ENCODE measurements around the gene SLC24A2. TPM values are rescaled to one million over a fixed set of nuclear protein-coding genes. Genes with fewer than 3 reads are reported as not detected.

SLC24A2 gene
- total and polyA plus RNA-seq, 10 of the 15 experiments (the other 5 are each of a cell fraction or from before 2014, with no cell fraction given): not detected

DNA sequence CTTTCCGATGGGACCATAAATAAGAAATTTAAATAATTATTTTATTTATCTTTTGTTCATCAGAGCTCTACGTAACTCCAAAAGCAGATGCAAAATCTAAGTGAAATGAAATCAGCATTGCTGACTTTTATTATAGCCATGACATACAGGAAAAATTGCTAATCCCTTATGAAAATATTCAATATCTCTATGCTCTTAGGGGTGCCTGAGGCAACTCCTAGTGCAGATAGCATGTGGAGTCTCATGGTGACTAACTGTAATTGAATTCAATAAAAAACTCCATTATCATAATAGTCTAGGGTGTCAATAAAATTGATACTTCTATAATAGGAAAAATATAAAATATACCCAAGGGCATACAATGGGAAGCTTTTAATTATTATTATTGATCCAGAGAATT is 42.6 kb downstream of the SLC24A2 start:
- Histone ChIP-seq H3K27ac (ENCODE audit: control insufficient read depth, insufficient read depth) (no peak overlapping the region), H3K4me3 (no peak overlapping the region), H3K4me1 (ENCODE audit: control insufficient read depth, insufficient read depth, low read length) (no peaks in the 10 kb centered on the region), H3K4me2 (ENCODE audit: control insufficient read depth, insufficient read depth) (no peak overlapping the region), H3K36me3 (ENCODE audit: control insufficient read depth in 2 of 2, insufficient read depth in 2 of 2, low read length in 1 of 2) (no peaks in the 10 kb centered on the region), H3K27me3 (replicated peaks in 1 of 2; ENCODE audit: control insufficient read depth in 2 of 2, insufficient read depth in 2 of 2, low read length in 1 of 2) (no peaks in the 10 kb centered on the region), H2AFZ (ENCODE audit: control insufficient read depth, low read depth, low read length) (no peak overlapping the region), H4K20me1 (ENCODE audit: control insufficient read depth, insufficient read depth) (no peaks in the 10 kb centered on the region), H3K9me3 (replicated peaks; ENCODE audit: control insufficient read depth, insufficient read depth, low read length) (no peaks in the 10 kb centered on the region), H3K79me2 (ENCODE audit: control insufficient read depth, insufficient read depth, low read length) (no peaks in the 10 kb centered on the region), H3K9ac (ENCODE audit: control insufficient read depth, insufficient read depth, low read length) (no peak overlapping the region)
- no TSS peak for BruUV-seq (replicated peaks)
- FAIRE-seq (no peak), DNase-seq (ENCODE audit: low read depth, low spot score) (no peak), ATAC-seq (no peak)
- 51% methylated on average over 2 of the region's 2 CpGs for WGBS (ENCODE audit: insufficient coverage, insufficient replicate concordance, low lambda C conversion rate, missing lambda C conversion rate)
- ChIA-PET POLR2A (no interaction called here), CTCF (no interaction called here), RAD21 (ENCODE audit: unreplicated experiment) (no interaction called here), SMC1A (ENCODE audit: uncharacterized antibody, unreplicated experiment) (no interaction called here)
- in situ Hi-C loops (cut with MboI) (no loop called here), intact Hi-C loops (cut with micrococcal nuclease; ENCODE audit: unreplicated experiment) (loop anchor here (10.0 kb wide), 1 partner anchor 251 kb away; no protein-coding TSS in a partner anchor)
- TF ChIP-seq, protein P1, sequence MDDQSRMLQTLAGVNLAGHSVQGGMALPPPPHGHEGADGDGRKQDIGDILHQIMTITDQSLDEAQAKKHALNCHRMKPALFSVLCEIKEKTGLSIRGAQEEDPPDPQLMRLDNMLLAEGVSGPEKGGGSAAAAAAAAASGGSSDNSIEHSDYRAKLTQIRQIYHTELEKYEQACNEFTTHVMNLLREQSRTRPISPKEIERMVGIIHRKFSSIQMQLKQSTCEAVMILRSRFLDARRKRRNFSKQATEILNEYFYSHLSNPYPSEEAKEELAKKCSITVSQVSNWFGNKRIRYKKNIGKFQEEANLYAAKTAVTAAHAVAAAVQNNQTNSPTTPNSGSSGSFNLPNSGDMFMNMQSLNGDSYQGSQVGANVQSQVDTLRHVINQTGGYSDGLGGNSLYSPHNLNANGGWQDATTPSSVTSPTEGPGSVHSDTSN (IDR thresholded peaks at IDR 0.05; ENCODE audit: insufficient replicate concordance, low read depth, low read length): no peak
- TF ChIP-seq KDM1A (IDR thresholded peaks at IDR 0.05; ENCODE audit: borderline replicate concordance) (no peak), MEF2B (IDR thresholded peaks at IDR 0.05; ENCODE audit: partially characterized antibody, poor library complexity, severe bottlenecking) (no peak), ZNF274 (IDR thresholded peaks at IDR 0.05; ENCODE audit: insufficient read depth, insufficient read length) (no peak), CBX5 (IDR thresholded peaks at IDR 0.05; ENCODE audit: low read depth) (no peak), ZBED1 (IDR thresholded peaks at IDR 0.05; ENCODE audit: borderline replicate concordance) (no peak), KLF5 (IDR thresholded peaks at IDR 0.05; ENCODE audit: partially characterized antibody) (no peak), SREBF1 (IDR thresholded peaks at IDR 0.05; ENCODE audit: low read length) (no peak), PAX5 (IDR thresholded peaks at IDR 0.05; ENCODE audit: borderline replicate concordance, low read depth, low read length) (no peak), YY1 (IDR thresholded peaks at IDR 0.05; ENCODE audit: low read depth, low read length) (no peak), MXI1 (IDR thresholded peaks at IDR 0.05; ENCODE audit: low read depth, low read length) (no peak), ATF7 (IDR thresholded peaks at IDR 0.05; ENCODE audit: low read depth) (no peak)
- TF ChIP-seq, protein P2, sequence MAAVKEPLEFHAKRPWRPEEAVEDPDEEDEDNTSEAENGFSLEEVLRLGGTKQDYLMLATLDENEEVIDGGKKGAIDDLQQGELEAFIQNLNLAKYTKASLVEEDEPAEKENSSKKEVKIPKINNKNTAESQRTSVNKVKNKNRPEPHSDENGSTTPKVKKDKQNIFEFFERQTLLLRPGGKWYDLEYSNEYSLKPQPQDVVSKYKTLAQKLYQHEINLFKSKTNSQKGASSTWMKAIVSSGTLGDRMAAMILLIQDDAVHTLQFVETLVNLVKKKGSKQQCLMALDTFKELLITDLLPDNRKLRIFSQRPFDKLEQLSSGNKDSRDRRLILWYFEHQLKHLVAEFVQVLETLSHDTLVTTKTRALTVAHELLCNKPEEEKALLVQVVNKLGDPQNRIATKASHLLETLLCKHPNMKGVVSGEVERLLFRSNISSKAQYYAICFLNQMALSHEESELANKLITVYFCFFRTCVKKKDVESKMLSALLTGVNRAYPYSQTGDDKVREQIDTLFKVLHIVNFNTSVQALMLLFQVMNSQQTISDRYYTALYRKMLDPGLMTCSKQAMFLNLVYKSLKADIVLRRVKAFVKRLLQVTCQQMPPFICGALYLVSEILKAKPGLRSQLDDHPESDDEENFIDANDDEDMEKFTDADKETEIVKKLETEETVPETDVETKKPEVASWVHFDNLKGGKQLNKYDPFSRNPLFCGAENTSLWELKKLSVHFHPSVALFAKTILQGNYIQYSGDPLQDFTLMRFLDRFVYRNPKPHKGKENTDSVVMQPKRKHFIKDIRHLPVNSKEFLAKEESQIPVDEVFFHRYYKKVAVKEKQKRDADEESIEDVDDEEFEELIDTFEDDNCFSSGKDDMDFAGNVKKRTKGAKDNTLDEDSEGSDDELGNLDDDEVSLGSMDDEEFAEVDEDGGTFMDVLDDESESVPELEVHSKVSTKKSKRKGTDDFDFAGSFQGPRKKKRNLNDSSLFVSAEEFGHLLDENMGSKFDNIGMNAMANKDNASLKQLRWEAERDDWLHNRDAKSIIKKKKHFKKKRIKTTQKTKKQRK (IDR thresholded peaks at IDR 0.05; ENCODE audit: low read depth, low read length): no peak
- TF ChIP-seq, protein P3, sequence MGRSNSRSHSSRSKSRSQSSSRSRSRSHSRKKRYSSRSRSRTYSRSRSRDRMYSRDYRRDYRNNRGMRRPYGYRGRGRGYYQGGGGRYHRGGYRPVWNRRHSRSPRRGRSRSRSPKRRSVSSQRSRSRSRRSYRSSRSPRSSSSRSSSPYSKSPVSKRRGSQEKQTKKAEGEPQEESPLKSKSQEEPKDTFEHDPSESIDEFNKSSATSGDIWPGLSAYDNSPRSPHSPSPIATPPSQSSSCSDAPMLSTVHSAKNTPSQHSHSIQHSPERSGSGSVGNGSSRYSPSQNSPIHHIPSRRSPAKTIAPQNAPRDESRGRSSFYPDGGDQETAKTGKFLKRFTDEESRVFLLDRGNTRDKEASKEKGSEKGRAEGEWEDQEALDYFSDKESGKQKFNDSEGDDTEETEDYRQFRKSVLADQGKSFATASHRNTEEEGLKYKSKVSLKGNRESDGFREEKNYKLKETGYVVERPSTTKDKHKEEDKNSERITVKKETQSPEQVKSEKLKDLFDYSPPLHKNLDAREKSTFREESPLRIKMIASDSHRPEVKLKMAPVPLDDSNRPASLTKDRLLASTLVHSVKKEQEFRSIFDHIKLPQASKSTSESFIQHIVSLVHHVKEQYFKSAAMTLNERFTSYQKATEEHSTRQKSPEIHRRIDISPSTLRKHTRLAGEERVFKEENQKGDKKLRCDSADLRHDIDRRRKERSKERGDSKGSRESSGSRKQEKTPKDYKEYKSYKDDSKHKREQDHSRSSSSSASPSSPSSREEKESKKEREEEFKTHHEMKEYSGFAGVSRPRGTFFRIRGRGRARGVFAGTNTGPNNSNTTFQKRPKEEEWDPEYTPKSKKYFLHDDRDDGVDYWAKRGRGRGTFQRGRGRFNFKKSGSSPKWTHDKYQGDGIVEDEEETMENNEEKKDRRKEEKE (IDR thresholded peaks at IDR 0.05): no peak
- TF ChIP-seq, protein P4, sequence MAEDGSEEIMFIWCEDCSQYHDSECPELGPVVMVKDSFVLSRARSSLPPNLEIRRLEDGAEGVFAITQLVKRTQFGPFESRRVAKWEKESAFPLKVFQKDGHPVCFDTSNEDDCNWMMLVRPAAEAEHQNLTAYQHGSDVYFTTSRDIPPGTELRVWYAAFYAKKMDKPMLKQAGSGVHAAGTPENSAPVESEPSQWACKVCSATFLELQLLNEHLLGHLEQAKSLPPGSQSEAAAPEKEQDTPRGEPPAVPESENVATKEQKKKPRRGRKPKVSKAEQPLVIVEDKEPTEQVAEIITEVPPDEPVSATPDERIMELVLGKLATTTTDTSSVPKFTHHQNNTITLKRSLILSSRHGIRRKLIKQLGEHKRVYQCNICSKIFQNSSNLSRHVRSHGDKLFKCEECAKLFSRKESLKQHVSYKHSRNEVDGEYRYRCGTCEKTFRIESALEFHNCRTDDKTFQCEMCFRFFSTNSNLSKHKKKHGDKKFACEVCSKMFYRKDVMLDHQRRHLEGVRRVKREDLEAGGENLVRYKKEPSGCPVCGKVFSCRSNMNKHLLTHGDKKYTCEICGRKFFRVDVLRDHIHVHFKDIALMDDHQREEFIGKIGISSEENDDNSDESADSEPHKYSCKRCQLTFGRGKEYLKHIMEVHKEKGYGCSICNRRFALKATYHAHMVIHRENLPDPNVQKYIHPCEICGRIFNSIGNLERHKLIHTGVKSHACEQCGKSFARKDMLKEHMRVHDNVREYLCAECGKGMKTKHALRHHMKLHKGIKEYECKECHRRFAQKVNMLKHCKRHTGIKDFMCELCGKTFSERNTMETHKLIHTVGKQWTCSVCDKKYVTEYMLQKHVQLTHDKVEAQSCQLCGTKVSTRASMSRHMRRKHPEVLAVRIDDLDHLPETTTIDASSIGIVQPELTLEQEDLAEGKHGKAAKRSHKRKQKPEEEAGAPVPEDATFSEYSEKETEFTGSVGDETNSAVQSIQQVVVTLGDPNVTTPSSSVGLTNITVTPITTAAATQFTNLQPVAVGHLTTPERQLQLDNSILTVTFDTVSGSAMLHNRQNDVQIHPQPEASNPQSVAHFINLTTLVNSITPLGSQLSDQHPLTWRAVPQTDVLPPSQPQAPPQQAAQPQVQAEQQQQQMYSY (CRISPR knock-in tag; IDR thresholded peaks at IDR 0.05): no peak
